Stimulated activated CD4-positive, alpha-beta T cell treated with anti-CD3 and anti-CD28 coated beads, Interleukin-15, amount 100 ng/mL, for 1 hour (primary cell): ENCODE measurements around the gene ZNF652.
"Not testable (repeated sequence)": the region's sequence is repeated elsewhere in the genome, so short reads cannot be mapped to it uniquely, and the experiment has no call there.

Experiments
- DNase-seq, 2 donors: peaks; one replicate each; pipeline ENCODE4 v3.0.0-alpha.2; 2020; ENCODE audit warnings: low read depth in 1 of 2, low spot score in 1 of 2

The ZNF652 gene

GRCh38 chr17:49316889-49317675 is 45.0 kb downstream of the ZNF652 start:
- DNase-seq, result no peak

DNA sequence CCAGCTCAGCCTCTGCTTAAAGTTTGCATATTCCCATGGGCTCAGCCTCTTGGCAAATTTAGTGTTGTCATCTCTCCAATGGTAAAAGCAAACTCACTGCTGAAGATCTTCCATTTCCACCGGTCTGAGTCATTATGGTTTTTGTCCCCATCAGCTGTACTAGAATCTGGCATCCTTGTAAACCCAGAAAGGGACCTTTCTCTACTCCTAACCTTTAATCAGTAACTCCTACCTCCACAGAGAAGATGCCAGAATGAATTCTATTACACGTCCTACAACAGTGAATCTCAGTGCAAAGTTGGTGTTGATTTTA is 45.8 kb downstream of the ZNF652 start:
- DNase-seq, result no peak

DNA sequence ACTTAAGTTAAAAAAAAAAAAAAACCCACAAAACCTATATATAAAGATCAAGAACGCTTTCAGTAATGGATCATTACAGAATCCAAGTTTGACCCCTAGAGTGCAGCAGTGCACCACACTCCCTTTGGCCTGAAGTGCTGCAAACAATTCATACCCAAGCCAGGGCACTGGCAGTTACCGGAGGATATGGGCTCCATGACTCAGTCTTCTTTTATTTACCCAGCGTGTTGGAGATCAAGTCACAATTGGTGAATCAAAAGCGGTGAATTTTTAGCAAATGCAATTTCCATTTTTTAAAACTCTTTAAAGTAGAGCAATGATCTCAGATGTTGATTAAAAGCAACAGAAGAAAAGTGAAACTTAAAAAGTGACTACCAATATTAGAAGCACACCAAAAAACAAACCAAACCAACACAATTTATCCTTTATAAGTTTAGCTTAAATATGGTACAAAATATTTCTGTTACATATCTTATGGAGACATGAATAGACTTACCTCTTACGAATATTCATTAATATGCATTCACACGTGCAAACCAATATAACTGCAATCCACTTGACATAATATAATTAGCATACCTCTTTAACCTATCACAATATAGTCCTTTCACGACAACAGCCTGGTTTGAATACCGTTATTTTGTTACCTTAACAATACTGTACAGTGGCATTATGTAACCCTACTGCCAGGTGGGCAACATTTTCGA is 46.3 kb downstream of the ZNF652 start:
- DNase-seq, result peak; percentile 53 to 60

DNA sequence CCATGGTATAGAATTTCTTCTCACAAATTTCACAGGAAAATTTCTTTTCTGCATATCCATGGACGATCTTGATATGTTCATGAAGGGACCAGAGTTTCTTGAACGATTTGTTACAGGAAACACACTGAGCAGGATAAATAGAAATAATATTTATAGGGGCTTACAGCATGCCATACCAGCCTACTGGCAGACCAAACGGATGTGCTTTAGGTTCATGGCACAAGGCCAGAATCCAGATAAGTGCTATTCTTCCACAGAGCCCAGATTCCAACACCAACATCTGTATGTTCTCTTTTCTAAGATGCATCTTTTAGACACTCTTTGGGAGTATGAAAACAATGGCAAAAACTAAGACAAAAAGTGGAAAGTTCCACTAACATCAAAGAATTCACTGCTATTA is 49.3 kb downstream of the ZNF652 start:
- no peak for DNase-seq

DNA sequence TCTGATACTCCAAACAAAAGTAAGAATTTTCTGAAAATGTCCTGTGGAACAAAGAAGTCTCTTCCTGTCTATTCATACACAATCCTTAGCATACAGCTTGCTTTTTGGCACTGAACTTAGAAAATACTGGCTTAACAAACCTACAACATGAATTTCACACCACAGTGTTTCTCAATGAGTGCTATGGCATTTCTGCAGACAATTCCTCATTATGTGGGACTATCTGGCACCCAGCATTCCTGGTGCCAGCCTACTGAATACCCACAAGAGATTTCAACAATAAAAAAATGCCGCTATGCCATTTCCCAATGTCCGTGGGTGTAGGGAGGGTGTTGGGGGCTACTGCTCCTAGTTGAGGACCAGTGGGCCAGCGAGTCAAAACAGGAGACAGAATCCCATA is 62.1 kb downstream of the ZNF652 start:
- no peak for DNase-seq

DNA sequence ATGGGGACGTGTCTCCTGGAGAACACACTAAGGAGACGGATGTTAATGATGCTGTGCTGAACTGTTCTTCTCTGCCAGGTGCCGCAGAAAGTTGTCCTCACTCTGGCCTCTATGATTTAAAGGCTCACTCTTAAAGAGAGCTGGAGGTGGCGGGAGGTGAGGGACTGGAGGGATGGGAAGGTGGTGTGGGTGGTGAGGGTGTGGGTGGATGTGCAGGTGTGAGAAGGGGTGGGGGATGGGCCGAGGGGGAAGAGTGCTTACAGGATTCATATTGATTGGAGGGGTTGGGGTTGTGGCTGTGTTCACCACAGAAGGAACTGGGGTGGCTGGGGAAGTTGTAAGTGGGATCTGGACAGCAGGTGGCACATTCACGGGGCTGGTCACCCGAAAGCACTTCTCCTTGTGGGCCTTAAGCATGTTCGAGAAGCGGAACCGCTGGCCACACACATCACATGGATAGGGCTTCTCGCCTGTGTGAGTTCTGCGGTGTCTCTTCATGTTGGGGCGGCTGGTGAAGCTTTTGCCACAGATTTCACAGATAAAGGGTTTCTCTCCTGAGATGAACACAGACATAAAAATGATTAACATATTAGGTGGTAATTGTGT is 63.6 kb downstream of the ZNF652 start:
- no peak for DNase-seq

DNA sequence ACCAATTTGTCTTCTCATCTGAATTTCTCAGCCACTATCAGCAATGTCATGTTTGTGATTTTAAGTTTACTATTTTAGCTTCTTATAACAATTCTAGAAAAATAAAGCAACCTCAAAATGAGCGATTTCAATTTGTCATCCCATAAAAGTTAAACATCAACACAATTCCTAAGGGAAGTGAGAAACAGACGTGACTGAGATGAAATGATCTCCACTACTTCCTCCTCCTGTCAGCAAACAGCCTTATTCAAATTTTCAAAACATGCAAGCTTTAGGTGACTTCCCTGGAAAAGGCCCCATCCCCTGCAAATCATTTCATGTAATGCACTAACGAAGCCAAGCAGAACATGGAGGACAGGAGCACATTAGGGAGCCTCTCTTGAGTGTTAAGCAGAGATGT is 64.9 kb downstream of the ZNF652 start:
- DNase-seq, result no peak

DNA sequence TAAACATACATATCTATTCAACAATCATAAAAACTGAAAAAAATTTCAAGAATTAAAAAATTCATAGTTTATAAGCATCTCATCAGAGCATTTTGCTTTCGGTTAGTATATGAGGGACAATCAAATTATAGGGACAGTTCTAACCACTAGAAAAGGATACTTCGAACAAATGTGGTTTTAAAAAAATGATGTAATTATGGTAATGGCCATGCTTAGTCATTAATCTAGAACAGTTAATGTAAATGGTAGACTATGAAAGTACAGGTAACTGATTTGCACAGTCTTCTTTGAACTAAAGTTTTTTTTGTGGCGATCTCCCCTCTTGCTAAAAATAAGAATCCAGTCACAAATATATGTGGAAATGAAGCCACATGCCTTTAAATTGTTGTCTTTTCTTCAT is 67.9 kb downstream of the ZNF652 start:
- DNase-seq, result no peak

GRCh38 chr17:49292901-49293300 is 69.1 kb downstream of the ZNF652 start:
- no peak for DNase-seq

DNA sequence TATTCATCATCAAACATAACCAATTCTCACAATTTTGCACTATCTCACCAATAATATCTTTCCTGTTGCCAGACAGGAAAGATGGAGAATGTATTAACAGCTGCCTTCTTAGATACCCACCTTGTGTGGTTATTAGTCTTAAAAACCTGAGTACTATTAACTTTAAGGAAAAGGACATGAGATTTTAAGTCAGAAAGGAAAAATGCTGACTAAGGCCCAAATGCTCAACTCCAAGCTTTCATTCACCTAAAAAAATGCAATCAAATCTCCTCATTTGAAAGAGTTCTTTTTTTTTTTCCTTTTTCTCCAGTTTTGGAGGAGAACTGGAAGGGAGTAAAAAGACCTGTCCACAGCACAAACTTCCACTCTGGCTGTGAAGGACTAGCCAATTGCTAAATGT is 70.1 kb downstream of the ZNF652 start:
- DNase-seq, result no peak

DNA sequence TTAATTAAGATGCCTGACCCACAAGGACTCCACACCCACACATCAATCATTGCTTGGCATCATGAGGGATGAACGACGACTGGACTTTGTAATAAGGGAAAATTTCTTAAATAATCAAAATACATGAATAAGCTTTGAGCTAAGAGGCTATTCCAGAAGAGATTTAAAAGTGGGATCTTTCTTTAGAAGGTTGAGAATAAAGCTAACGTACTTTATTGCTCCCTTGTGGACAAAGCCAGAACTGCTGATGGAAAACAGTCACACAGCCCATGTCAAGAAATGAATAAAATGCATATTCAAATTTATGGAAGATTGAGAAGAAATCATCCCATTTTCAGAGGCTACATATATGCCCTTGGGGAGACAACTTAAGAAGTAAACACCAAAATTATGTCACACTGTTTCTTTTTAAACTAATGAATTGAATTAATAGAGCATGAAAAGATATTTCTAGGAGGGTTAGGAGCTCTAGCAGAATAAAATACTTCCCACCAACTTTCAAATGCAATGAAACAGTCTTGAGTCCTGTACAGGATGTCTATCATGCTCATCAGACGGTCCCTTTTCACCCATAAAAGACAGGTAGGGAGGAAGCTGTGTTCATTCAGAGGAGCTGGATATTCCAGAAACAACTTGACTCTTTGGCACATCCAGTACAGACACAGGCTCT is 71.2 kb downstream of the ZNF652 start:
- DNase-seq, result no peak

DNA sequence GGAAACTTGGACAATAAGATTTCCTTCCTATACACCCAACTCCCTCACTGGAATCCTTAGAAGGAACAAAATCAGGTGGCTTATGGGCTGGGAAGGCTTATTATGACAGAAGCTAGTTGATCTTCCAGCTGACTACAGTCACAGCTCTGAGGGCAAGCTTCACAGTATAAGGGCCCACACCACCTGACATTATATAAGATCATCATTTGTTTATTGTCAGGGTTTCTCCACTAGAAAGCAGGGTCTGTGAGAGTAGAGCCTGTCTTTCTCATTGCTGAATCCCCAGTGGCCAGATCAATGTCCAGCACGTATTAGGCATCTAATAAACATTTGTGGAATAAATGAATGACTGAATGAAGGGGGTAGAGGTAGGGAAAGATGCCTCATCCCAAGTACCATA is 73.7 kb downstream of the ZNF652 start:
- DNase-seq, result no peak

GRCh38 chr17:49287481-49287880 is 74.6 kb downstream of the ZNF652 start:
- DNase-seq, result no peak

DNA sequence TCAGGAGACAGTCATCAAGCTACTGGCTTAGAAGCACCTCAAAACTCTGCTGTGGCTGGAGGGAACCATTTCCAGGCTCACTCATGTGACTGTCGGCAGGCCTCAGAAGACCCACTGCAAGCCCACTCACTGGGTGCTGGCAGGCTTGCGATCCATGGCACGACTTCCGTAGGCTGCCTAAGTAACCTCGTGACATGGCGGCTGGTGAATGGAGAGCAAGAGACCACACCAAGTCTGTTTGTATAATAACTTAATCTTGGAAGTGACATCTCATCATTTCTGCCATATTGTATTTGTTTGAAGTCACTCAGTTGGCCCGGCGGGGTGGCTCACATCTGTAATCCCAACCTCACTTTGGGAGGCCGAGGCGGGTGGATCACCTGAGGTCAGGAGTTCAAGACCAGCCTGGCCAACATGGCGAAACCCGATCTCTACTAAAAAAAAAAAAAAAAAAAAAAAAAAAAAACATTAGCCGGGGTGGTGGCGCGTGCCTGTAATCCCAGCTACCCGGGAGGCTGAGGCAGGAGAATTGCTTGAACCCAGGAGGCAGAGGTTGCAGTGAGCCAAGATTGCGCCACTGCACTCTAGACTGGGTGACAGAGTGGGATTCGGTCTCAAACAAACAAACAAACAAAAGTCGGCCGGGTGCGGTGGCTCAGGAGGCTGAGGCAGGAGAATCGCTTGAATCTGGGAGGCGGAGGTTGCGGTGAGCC is 75.6 kb downstream of the ZNF652 start:
- DNase-seq, result not testable (repeated sequence)

GRCh38 chr17:49285716-49286115 is 76.3 kb downstream of the ZNF652 start:
- DNase-seq, result no peak

GRCh38 chr17:49280918-49281317 is 81.1 kb downstream of the ZNF652 start:
- no peak for DNase-seq

DNA sequence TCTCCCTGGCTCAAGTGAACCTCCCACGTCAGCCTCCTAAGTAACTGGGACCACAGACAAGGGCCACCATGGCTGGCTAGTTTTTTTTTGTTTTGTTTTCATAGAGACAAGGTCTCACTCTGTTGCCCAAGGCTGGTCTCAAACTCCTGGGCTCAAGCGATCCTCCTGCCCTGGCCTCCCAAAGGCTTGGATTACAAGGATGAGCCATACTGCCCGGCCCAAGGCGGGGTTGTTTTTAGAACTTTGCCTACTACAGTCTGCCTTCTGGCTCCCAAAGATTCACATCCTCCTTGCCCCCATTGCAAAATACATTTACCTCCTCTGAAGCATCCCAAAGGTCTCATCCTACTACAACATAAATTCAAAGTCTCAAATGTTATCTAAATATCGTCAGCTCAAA is 82.0 kb downstream of the ZNF652 start:
- DNase-seq, result no peak

DNA sequence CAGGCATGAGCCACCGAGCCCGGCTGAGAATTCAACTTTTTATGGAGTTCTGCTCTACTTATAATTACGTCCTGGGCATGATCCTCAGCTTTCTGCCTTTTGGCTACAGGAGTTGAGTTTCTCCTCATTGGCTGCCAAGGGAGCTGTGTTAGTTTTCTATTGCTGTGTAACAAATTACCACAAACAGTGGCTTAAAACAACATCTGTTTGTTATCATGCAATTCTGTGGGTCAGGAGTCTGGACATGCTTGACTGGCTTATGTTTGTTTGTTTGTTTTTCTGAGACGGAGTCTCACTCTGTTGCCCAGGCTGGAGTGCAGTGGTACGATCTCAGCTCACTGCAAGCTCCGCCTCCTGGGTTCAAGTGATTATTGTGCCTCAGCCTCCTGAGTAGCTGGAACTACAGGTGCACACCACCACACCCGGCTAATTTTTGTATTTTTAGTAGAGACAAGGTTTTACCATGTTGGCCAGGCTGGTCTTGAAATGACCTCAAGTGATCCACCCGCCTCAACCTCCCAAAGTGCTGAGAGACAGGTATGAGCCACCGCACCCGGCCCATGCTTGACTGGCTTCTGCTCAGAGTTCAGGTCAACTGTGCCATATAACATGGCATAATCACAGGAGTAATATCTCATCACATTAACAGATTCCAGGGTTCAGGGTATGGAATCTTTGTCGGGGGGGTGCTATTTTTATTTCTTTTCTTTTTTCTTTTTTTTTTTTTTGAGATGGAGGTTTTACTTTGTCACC is 82.6 kb downstream of the ZNF652 start:
- not testable (repeated sequence) for DNase-seq

- DNase-seq, result no peak
These were observed 84.0 kb downstream of the ZNF652 start for GRCh38 chr17:49278076-49278475.

- no peak for DNase-seq
These were observed 84.4 kb downstream of the ZNF652 start for GRCh38 chr17:49277638-49278037.

GRCh38 chr17:49275981-49276380 is 86.1 kb downstream of the ZNF652 start:
- not testable (repeated sequence) for DNase-seq
